Stimulated activated effector memory CD8-positive, alpha-beta T cell treated with anti-CD3 and anti-CD28 coated beads, Interleukin-12 subunit alpha, Interleukin-12 subunit beta, amount 100 ng/mL, for 72 hours (primary cell): Measurements from ENCODE around the gene POMT1.
"Not testable (repeated sequence)": the region's sequence is repeated elsewhere in the genome, so short reads cannot be mapped to it uniquely, and the experiment has no call there.

Experiments used
- ATAC-seq: fragments of 150-1000 bp; cut with Tn5 transposase; 2 replicates; pipeline ENCODE4 v1.10.0; 2021
- DNase-seq, 2 donors: peaks; one replicate each; pipeline ENCODE4 v3.0.0; 2021 to 2022; ENCODE audit warnings: low spot score in 2 of 2
- H3K27ac Mint-ChIP-seq: one replicate; pipeline ENCODE4 v1.8.0; 2022; ENCODE audit warnings: mild to moderate bottlenecking, mixed read lengths
- H3K36me3 Mint-ChIP-seq: one replicate; pipeline ENCODE4 v1.8.0; 2022; ENCODE audit warnings: mild to moderate bottlenecking, mixed read lengths
- H3K4me1 Mint-ChIP-seq: one replicate; pipeline ENCODE4 v1.8.0; 2022; ENCODE audit warnings: mixed read lengths
- H3K4me3 Mint-ChIP-seq: one replicate; pipeline ENCODE4 v1.8.0; 2022; ENCODE audit warnings: mild to moderate bottlenecking, mixed read lengths
- H3K9me3 Mint-ChIP-seq: one replicate; pipeline ENCODE4 v1.8.0; 2022; ENCODE audit warnings: mixed read lengths

Gene POMT1

GRCh38 chr9:131503626-131504465 is 1.1 kb downstream of the POMT1 start:
- Mint-ChIP-seq H3K4me3 (peak overlapping the region; percentile 98), H3K9me3 (no peaks in the 10 kb centered on the region), H3K27ac (peak overlapping the region; percentile 95), H3K4me1 (peaks cover 54% of the 10 kb centered on the region), H3K36me3 (peaks cover 76% of the 10 kb centered on the region)
- DNase-seq: peak; percentile 57 to 84
- peak; percentile 80 for ATAC-seq

- no peak overlapping the region for H3K27ac Mint-ChIP-seq
- H3K36me3 Mint-ChIP-seq: peaks cover 74% of the 10 kb centered on the region
- no peak for DNase-seq
- ATAC-seq: no peak
- H3K4me3 Mint-ChIP-seq: peak overlapping the region; percentile 98
- H3K9me3 Mint-ChIP-seq: no peaks in the 10 kb centered on the region
- H3K4me1 Mint-ChIP-seq: peaks cover 48% of the 10 kb centered on the region
Measured at GRCh38 chr9:131505012-131505411, 2.3 kb downstream of the POMT1 start.

- Mint-ChIP-seq H3K4me1 (peaks cover 15% of the 10 kb centered on the region), H3K4me3 (no peak overlapping the region), H3K36me3 (peaks cover 64% of the 10 kb centered on the region), H3K27ac (no peak overlapping the region), H3K9me3 (no peaks in the 10 kb centered on the region)
- DNase-seq (no peak), ATAC-seq (no peak)
Measured at GRCh38 chr9:131511416-131511815, 8.7 kb downstream of the POMT1 start.

GRCh38 chr9:131511880-131512279 is 9.2 kb downstream of the POMT1 start:
- ATAC-seq: no peak
- Mint-ChIP-seq H3K36me3 (peaks cover 60% of the 10 kb centered on the region), H3K4me1 (peaks cover 15% of the 10 kb centered on the region), H3K4me3 (no peak overlapping the region), H3K27ac (no peak overlapping the region), H3K9me3 (no peaks in the 10 kb centered on the region)
- DNase-seq: no peak

- ATAC-seq (no peak), DNase-seq (no peak)
- H3K4me3 Mint-ChIP-seq: no peak overlapping the region
- peak overlapping the region; percentile 76 for H3K27ac Mint-ChIP-seq
- peaks cover 15% of the 10 kb centered on the region for H3K4me1 Mint-ChIP-seq
- no peaks in the 10 kb centered on the region for H3K9me3 Mint-ChIP-seq
- peaks cover 48% of the 10 kb centered on the region for H3K36me3 Mint-ChIP-seq
Measured at GRCh38 chr9:131513177-131513576, 10.5 kb downstream of the POMT1 start.

GRCh38 chr9:131515559-131516031 is 12.9 kb downstream of the POMT1 start:
- H3K27ac Mint-ChIP-seq, H3K9me3 Mint-ChIP-seq, ATAC-seq, H3K4me3 Mint-ChIP-seq, DNase-seq, H3K4me1 Mint-ChIP-seq: not testable (repeated sequence)
- peaks cover 36% of the 10 kb centered on the region for H3K36me3 Mint-ChIP-seq

- Mint-ChIP-seq H3K36me3 (peaks cover 35% of the 10 kb centered on the region), H3K9me3 (no peaks in the 10 kb centered on the region), H3K27ac (no peak overlapping the region), H3K4me3 (no peak overlapping the region), H3K4me1 (peaks cover 6% of the 10 kb centered on the region)
- ATAC-seq (no peak), DNase-seq (no peak)
Measured at GRCh38 chr9:131516100-131516499, 13.4 kb downstream of the POMT1 start.

GRCh38 chr9:131516930-131517329 is 14.2 kb downstream of the POMT1 start:
- H3K27ac Mint-ChIP-seq: no peak overlapping the region

GRCh38 chr9:131517761-131518190 is 15.1 kb downstream of the POMT1 start:
- H3K36me3 Mint-ChIP-seq: peaks cover 33% of the 10 kb centered on the region
- ATAC-seq: no peak
- H3K4me3 Mint-ChIP-seq: no peak overlapping the region
- H3K27ac Mint-ChIP-seq: no peak overlapping the region
- DNase-seq: no peak
- peaks cover 6% of the 10 kb centered on the region for H3K4me1 Mint-ChIP-seq
- no peaks in the 10 kb centered on the region for H3K9me3 Mint-ChIP-seq

More at GRCh38 chr9:131516930-131517329, 14.2 kb downstream of the POMT1 start:
- DNase-seq: no peak
- H3K36me3 Mint-ChIP-seq: peaks cover 35% of the 10 kb centered on the region
- peaks cover 6% of the 10 kb centered on the region for H3K4me1 Mint-ChIP-seq
- H3K4me3 Mint-ChIP-seq: no peak overlapping the region
- no peak for ATAC-seq
- no peaks in the 10 kb centered on the region for H3K9me3 Mint-ChIP-seq

GRCh38 chr9:131518553-131518952 is 15.8 kb downstream of the POMT1 start:
- no peak for ATAC-seq
- no peak for DNase-seq
- peaks cover 33% of the 10 kb centered on the region for H3K36me3 Mint-ChIP-seq
- H3K4me3 Mint-ChIP-seq: no peak overlapping the region
- peak overlapping the region; percentile 14 for H3K27ac Mint-ChIP-seq
- H3K9me3 Mint-ChIP-seq: no peaks in the 10 kb centered on the region
- peaks cover 6% of the 10 kb centered on the region for H3K4me1 Mint-ChIP-seq

GRCh38 chr9:131520503-131520902 is 17.8 kb downstream of the POMT1 start:
- no peak overlapping the region for H3K4me3 Mint-ChIP-seq
- ATAC-seq (no peak), DNase-seq (no peak)
- H3K9me3 Mint-ChIP-seq: no peaks in the 10 kb centered on the region
- H3K36me3 Mint-ChIP-seq: peaks cover 49% of the 10 kb centered on the region
- H3K27ac Mint-ChIP-seq: no peak overlapping the region
- H3K4me1 Mint-ChIP-seq: peaks cover 8% of the 10 kb centered on the region

GRCh38 chr9:131521203-131521602 is 18.5 kb downstream of the POMT1 start:
- no peak overlapping the region for H3K4me3 Mint-ChIP-seq
- no peak for DNase-seq
- no peak overlapping the region for H3K27ac Mint-ChIP-seq
- ATAC-seq: no peak
- peaks cover 10% of the 10 kb centered on the region for H3K4me1 Mint-ChIP-seq
- H3K9me3 Mint-ChIP-seq: no peaks in the 10 kb centered on the region
- peaks cover 53% of the 10 kb centered on the region for H3K36me3 Mint-ChIP-seq

- peaks cover 59% of the 10 kb centered on the region for H3K36me3 Mint-ChIP-seq
- no peaks in the 10 kb centered on the region for H3K9me3 Mint-ChIP-seq
- peaks cover 16% of the 10 kb centered on the region for H3K4me1 Mint-ChIP-seq
- DNase-seq (no peak), ATAC-seq (no peak)
- peak overlapping the region; percentile 64 for H3K27ac Mint-ChIP-seq
- H3K4me3 Mint-ChIP-seq: no peak overlapping the region
Measured at GRCh38 chr9:131521822-131522221, 19.1 kb downstream of the POMT1 start.

GRCh38 chr9:131522257-131523085 is 19.8 kb downstream of the POMT1 start:
- no peak for ATAC-seq
- no peak for DNase-seq
- Mint-ChIP-seq H3K9me3 (no peaks in the 10 kb centered on the region), H3K27ac (peak overlapping the region; percentile 64), H3K4me3 (no peak overlapping the region), H3K36me3 (peaks cover 65% of the 10 kb centered on the region), H3K4me1 (peaks cover 17% of the 10 kb centered on the region)

- Mint-ChIP-seq H3K36me3 (peaks cover 71% of the 10 kb centered on the region), H3K9me3 (no peaks in the 10 kb centered on the region), H3K27ac (no peak overlapping the region), H3K4me1 (peaks cover 17% of the 10 kb centered on the region), H3K4me3 (no peak overlapping the region)
- no peak for DNase-seq
- ATAC-seq: no peak
Measured at GRCh38 chr9:131523086-131523388, 20.3 kb downstream of the POMT1 start.
